ENCODE results near the gene IL1RAPL1. TPM values are rescaled to one million over a fixed set of nuclear protein-coding genes. Genes with fewer than 3 reads are reported as not detected.
"Not testable (repeated sequence)": the region's sequence is repeated elsewhere in the genome, so short reads cannot be mapped to it uniquely, and the experiment has no call there.

Gene IL1RAPL1
- total and polyA plus RNA-seq, 8 donors: 0.60 to 1.4 (median 0.95) TPM; not detected in 2

DNA sequence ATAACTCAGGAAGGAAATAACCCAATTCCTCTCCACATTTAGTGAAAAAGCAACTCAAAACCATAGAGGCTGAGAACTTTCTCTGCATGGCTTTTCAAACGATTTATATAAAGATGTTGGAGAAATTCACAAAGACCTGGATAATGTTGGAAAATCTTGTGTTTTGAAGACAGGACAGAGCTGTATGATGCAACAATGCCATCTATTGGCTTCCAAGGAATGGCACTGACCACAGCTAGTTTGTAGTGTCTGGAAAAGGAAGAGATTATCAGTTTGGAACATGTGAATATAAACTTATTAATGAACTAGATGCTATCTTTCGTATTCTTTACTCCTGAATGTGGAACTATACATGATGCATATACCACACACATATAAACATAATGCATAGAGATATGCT is 503.6 kb downstream of the IL1RAPL1 start:
- DNase-seq (no peak), ATAC-seq (no peak)
- Histone ChIP-seq H3K4me1 (no peaks in the 10 kb centered on the region), H3K27ac (no peak overlapping the region), H3K4me3 (no peak overlapping the region), H3K36me3 (no peaks in the 10 kb centered on the region), H3K9me3 (no peaks in the 10 kb centered on the region), H3K27me3 (no peaks in the 10 kb centered on the region)
- TF ChIP-seq, protein P1, sequence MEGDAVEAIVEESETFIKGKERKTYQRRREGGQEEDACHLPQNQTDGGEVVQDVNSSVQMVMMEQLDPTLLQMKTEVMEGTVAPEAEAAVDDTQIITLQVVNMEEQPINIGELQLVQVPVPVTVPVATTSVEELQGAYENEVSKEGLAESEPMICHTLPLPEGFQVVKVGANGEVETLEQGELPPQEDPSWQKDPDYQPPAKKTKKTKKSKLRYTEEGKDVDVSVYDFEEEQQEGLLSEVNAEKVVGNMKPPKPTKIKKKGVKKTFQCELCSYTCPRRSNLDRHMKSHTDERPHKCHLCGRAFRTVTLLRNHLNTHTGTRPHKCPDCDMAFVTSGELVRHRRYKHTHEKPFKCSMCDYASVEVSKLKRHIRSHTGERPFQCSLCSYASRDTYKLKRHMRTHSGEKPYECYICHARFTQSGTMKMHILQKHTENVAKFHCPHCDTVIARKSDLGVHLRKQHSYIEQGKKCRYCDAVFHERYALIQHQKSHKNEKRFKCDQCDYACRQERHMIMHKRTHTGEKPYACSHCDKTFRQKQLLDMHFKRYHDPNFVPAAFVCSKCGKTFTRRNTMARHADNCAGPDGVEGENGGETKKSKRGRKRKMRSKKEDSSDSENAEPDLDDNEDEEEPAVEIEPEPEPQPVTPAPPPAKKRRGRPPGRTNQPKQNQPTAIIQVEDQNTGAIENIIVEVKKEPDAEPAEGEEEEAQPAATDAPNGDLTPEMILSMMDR (IDR thresholded peaks at IDR 0.05): no peak
- intact Hi-C loops (cut with DNase I): no loop called here

DNA sequence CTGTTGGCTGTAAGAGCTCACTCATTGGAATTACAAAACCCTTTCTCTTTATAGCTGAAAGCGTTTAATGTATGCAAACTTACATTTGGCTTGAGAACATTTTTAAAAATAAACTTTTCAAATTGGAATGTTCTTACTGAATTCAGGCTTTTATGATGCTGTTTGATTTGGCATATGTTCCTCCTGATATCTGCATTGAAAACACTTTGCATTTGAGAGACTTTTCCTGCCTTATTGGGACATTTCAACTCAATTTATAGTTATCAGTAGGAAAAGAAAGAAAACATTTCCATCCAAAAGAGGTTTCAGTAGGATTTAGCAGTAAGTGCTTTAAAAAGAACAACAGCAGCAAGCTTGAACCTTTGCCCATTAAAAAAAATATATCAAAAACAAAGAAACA is 520.0 kb downstream of the IL1RAPL1 start:
- Histone ChIP-seq H3K4me1 (no peaks in the 10 kb centered on the region), H3K9me3 (no peaks in the 10 kb centered on the region), H3K4me3 (no peak overlapping the region), H3K36me3 (no peaks in the 10 kb centered on the region), H3K27ac (no peak overlapping the region), H3K27me3 (no peaks in the 10 kb centered on the region)
- DNase-seq (no peak), ATAC-seq (no peak)
- intact Hi-C loops (cut with DNase I): no loop called here
- TF ChIP-seq, protein P1 (IDR thresholded peaks at IDR 0.05): no peak

DNA sequence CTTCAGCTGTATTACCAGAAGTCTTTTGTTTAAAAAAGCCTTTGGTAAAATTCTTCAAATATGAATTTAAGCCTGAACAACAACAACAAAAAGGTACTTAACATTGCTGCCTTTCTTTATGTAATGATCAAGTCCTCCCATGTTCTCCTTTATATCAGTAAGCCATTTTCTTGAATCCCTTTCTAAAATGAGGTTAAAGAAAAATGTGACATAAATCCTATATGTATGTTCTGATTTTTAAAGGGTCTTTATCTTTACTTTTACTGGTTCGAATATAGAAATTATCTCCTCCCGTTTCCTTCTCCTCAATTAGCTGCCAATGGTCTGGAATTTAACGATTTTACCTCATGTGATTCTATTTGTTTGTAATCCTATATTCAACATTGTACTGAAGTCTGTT is 522.8 kb downstream of the IL1RAPL1 start:
- no peaks in the 10 kb centered on the region for H3K4me1 ChIP-seq
- H3K27ac ChIP-seq: no peak overlapping the region
- DNase-seq: no peak
- H3K27me3 ChIP-seq: no peaks in the 10 kb centered on the region
- TF ChIP-seq, protein P1 (IDR thresholded peaks at IDR 0.05): no peak
- intact Hi-C loops (cut with DNase I): no loop called here
- H3K36me3 ChIP-seq: no peaks in the 10 kb centered on the region
- no peak for ATAC-seq
- no peak overlapping the region for H3K4me3 ChIP-seq
- no peaks in the 10 kb centered on the region for H3K9me3 ChIP-seq

DNA sequence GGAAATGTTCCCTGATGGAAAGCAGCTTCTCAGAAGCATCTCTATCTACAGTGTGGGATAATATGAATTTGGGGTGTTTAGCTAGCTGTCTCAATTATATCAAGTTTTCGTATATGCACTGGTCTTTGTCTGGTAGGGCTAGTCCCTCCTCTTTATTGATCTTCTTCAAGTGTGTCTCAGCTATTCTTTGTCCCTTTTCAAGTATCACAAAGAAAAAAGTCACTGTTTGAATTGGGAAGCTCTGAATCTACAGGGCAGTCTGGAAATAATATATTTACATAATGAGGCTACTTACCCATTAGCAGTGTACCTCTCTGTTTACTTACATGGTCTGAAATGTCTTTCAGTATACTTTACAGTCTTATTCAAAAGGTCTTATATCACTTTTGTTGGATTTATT is 526.0 kb downstream of the IL1RAPL1 start:
- Histone ChIP-seq H3K36me3 (no peaks in the 10 kb centered on the region), H3K9me3 (no peaks in the 10 kb centered on the region), H3K4me3 (no peak overlapping the region), H3K27me3 (no peaks in the 10 kb centered on the region), H3K27ac (no peak overlapping the region), H3K4me1 (no peaks in the 10 kb centered on the region)
- TF ChIP-seq, protein P1 (IDR thresholded peaks at IDR 0.05): no peak
- intact Hi-C loops (cut with DNase I): no loop called here
- no peak for DNase-seq
- no peak for ATAC-seq

DNA sequence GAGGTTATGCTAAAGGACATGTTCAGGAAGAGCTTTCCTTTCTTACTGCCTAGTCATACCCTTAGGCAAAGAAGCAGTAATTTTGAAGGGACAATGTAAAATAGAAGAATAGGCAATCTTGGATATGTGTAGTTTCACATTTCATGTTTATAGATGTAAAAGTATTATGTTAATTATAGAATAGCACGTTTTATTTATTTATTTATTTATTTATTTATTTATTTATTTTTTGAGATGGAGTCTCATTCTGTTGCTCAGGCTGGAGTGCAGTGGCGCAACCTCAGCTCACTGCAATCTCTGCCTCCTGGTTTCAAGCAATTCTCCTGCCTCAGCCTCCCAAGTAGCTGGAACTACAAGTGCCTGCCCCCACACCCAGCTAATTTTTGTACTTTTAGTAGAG is 535.6 kb downstream of the IL1RAPL1 start:
- H3K36me3 ChIP-seq; H3K27me3 ChIP-seq; ATAC-seq; intact Hi-C loops (cut with DNase I); H3K4me3 ChIP-seq; H3K4me1 ChIP-seq; DNase-seq; H3K27ac ChIP-seq; H3K9me3 ChIP-seq: not testable (repeated sequence)

DNA sequence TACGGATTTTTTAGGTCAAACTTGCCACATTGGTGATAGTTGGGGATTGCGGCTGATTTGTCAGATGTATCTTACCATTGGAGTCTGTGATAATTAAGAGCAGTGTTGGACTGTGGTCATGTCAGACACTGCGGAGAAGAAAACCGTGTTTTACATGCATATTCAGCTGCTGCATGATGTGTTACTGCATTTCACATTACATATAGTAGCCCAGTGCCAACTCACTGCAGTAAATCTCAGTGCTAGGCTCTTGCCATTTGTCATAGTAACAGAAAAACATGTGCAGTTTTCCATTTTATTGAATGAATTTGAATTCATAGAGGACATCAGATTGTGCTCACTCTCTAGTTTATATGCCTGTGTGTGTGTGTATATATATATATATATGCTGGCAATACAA is 543.7 kb downstream of the IL1RAPL1 start:
- H3K4me1 ChIP-seq: no peaks in the 10 kb centered on the region
- no peaks in the 10 kb centered on the region for H3K9me3 ChIP-seq
- DNase-seq (no peak), ATAC-seq (no peak)
- H3K36me3 ChIP-seq: no peaks in the 10 kb centered on the region
- H3K27ac ChIP-seq: no peak overlapping the region
- no peak overlapping the region for H3K4me3 ChIP-seq
- intact Hi-C loops (cut with DNase I): no loop called here
- TF ChIP-seq, protein P1 (IDR thresholded peaks at IDR 0.05): no peak
- no peaks in the 10 kb centered on the region for H3K27me3 ChIP-seq
